ENCODE data around the gene FLVCR2.
A peak's percentile ranks its signal among the peaks of the same experiment; 100 is the strongest.

FLVCR2 gene

DNA sequence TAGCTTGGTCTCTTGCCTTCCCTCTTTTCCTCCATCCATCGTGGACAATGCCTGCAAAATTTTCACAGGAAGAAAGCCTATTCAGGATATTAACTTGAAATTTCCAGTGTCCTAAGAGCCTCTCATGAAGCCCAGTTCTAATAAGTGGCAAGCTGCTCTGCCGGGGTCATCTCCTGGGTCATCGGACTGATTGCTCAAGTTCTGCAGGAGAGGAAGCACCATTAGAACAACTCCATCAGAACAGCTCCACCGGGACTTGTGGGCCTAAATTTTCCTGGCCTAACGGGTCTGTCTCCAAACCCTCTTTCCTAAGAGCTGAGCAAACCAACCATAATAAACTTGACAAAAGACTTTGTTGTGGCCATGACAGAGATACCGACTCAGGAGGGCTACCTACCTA is 68.3 kb downstream of the FLVCR2 start:
- no peak for TF ChIP-seq POLR2AphosphoS5 (IDR thresholded peaks at IDR 0.05; ENCODE audit: low read depth, low read length)
- TF ChIP-seq FOXP2 (optimal IDR thresholded peaks at IDR 0.05; ENCODE audit: borderline replicate concordance, extremely low read depth, extremely low read length, insufficient read depth) = no peak
- no peak for TF ChIP-seq SIN3A (IDR thresholded peaks at IDR 0.05; ENCODE audit: borderline replicate concordance, insufficient read depth, low read length)
- TF ChIP-seq TAF1 (IDR thresholded peaks at IDR 0.05; ENCODE audit: borderline replicate concordance, insufficient read depth, low read length) = no peak
- TF ChIP-seq, protein P1, sequence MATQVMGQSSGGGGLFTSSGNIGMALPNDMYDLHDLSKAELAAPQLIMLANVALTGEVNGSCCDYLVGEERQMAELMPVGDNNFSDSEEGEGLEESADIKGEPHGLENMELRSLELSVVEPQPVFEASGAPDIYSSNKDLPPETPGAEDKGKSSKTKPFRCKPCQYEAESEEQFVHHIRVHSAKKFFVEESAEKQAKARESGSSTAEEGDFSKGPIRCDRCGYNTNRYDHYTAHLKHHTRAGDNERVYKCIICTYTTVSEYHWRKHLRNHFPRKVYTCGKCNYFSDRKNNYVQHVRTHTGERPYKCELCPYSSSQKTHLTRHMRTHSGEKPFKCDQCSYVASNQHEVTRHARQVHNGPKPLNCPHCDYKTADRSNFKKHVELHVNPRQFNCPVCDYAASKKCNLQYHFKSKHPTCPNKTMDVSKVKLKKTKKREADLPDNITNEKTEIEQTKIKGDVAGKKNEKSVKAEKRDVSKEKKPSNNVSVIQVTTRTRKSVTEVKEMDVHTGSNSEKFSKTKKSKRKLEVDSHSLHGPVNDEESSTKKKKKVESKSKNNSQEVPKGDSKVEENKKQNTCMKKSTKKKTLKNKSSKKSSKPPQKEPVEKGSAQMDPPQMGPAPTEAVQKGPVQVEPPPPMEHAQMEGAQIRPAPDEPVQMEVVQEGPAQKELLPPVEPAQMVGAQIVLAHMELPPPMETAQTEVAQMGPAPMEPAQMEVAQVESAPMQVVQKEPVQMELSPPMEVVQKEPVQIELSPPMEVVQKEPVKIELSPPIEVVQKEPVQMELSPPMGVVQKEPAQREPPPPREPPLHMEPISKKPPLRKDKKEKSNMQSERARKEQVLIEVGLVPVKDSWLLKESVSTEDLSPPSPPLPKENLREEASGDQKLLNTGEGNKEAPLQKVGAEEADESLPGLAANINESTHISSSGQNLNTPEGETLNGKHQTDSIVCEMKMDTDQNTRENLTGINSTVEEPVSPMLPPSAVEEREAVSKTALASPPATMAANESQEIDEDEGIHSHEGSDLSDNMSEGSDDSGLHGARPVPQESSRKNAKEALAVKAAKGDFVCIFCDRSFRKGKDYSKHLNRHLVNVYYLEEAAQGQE (IDR thresholded peaks at IDR 0.05; ENCODE audit: insufficient read depth in 1 of 2, low read depth in 2 of 2, low read length in 2 of 2) = no peak

DNA sequence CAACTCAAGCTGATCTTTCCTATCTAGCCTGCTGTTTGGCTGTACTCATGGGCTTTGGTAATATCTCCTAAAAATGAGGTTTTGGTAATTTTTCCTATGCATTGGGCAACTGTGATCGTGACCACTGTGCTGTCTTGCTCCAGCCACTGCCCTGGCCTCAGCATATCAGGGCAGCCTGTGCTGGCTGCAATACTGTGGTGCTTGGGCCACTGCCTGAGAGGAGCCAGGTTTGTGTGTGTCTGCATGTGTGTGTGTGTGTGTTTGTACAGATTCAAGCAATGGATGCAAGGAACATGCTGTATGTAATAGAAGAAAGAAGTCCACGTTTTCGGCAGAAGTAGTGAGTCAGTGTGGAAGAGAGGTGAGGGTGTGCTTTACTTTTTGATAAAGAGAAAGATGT is 69.2 kb downstream of the FLVCR2 start:
- TF ChIP-seq, protein P1 (IDR thresholded peaks at IDR 0.05; ENCODE audit: insufficient read depth in 1 of 2, low read depth in 2 of 2, low read length in 2 of 2) = no peak
- TF ChIP-seq FOXP2 (optimal IDR thresholded peaks at IDR 0.05; ENCODE audit: borderline replicate concordance, extremely low read depth, extremely low read length, insufficient read depth) = no peak
- no peak for TF ChIP-seq POLR2AphosphoS5 (IDR thresholded peaks at IDR 0.05; ENCODE audit: low read depth, low read length)
- no peak for TF ChIP-seq TAF1 (IDR thresholded peaks at IDR 0.05; ENCODE audit: borderline replicate concordance, insufficient read depth, low read length)
- no peak for TF ChIP-seq SIN3A (IDR thresholded peaks at IDR 0.05; ENCODE audit: borderline replicate concordance, insufficient read depth, low read length)

DNA sequence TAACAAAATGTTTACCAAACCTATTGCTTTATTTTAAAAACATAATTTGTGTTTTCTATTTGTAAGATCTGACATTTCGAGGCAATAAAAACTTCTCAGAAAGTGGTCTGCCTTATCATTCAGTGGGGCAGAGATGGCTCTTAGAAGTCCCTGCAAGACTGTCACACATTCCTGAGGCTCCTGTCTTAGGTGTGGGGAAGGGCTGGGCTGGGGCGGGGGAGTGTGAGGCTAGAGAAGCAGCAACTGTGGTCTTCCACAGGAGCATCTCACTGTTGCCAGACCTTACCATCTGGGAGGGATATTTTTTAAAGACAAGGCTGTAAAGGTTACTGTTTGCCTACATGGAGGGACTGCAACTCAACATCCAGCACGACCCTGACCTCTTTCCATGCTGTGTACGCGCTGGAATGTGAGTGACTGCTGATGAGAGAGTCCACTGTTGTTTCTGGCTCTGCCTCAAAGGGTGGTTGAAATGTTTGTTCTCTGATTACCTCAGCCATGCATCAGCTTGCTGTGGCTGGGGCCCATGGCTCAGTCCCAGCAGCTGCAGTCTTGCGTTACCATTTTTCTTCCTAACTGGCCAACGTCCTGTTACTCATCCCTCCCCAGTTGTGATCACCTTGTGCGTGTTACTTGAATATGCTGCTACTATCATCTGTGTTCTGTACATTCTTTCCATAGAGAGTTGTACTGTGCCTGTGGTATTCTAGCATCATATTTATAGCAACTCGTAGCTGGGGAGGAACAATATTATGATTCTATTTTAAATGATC is 69.8 kb downstream of the FLVCR2 start:
- TF ChIP-seq FOXP2 (optimal IDR thresholded peaks at IDR 0.05; ENCODE audit: borderline replicate concordance, extremely low read depth, extremely low read length, insufficient read depth) (peak; percentile 9), TAF1 (IDR thresholded peaks at IDR 0.05; ENCODE audit: borderline replicate concordance, insufficient read depth, low read length) (no peak)

DNA sequence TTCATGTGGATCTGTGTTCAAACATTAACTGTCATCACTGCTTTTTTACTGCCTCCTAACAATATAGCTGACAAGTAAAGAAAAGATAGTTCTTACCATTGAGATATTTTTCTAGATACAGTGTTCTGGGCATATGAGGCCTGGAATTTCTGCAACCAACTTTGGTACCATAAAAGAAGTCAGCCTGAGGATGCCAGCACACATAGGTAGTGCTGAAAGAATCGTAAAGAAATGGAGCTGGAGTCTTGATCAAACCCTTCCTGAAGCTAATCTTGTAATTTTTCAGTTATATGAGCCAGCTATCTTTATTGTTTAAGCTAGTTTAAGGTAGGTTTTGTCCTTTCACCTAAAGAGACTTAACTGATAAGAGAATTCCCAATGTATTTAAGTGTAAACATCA is 70.9 kb downstream of the FLVCR2 start:
- TF ChIP-seq FOXP2 (optimal IDR thresholded peaks at IDR 0.05; ENCODE audit: borderline replicate concordance, extremely low read depth, extremely low read length, insufficient read depth) = no peak
- no peak for TF ChIP-seq TAF1 (IDR thresholded peaks at IDR 0.05; ENCODE audit: borderline replicate concordance, insufficient read depth, low read length)
- no peak for TF ChIP-seq POLR2AphosphoS5 (IDR thresholded peaks at IDR 0.05; ENCODE audit: low read depth, low read length)
- TF ChIP-seq SIN3A (IDR thresholded peaks at IDR 0.05; ENCODE audit: borderline replicate concordance, insufficient read depth, low read length) = no peak
- TF ChIP-seq, protein P1 (IDR thresholded peaks at IDR 0.05; ENCODE audit: insufficient read depth in 1 of 2, low read depth in 2 of 2, low read length in 2 of 2) = no peak

DNA sequence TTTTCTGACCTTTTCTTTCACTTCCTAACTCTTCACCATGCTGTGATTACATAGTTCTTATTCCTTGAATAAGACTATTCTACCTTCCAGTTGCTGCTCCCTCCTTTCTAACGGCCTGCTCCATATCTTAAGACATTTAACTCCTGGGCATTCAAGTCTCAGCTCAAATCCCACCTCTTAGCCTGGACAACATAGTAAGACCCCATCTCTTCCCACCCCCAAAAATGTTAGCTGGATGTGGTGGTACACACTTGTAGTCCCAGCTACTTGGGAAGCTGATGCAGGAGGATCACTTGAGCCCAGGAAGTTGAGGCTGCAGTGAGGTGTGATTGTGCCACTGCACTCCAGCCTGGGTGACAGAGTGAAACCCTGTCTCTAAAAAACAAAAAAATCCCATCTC is 71.4 kb downstream of the FLVCR2 start:
- TF ChIP-seq SIN3A (IDR thresholded peaks at IDR 0.05; ENCODE audit: borderline replicate concordance, insufficient read depth, low read length) (no peak), TAF1 (IDR thresholded peaks at IDR 0.05; ENCODE audit: borderline replicate concordance, insufficient read depth, low read length) (no peak), POLR2AphosphoS5 (IDR thresholded peaks at IDR 0.05; ENCODE audit: low read depth, low read length) (no peak), FOXP2 (optimal IDR thresholded peaks at IDR 0.05; ENCODE audit: borderline replicate concordance, extremely low read depth, extremely low read length, insufficient read depth) (no peak)
- TF ChIP-seq, protein P1 (IDR thresholded peaks at IDR 0.05; ENCODE audit: insufficient read depth in 1 of 2, low read depth in 2 of 2, low read length in 2 of 2) = no peak

Data from PFSK-1 (cell line).